K562 treated with DMSO at 1 percent for 12 hours (cell line): ENCODE results near the gene FLRT1. TPM values are rescaled to one million over a fixed set of nuclear protein-coding genes. Genes with fewer than 3 reads are reported as not detected.

Experiments
- total RNA-seq: library from RNA; unstranded; fragments of 300-600 nt; gene quantifications from 2 replicates; pipeline ENCODE4 v1.2.3, GENCODE V29; 2022; ENCODE audit not compliant: insufficient read depth

The FLRT1 gene
- total RNA-seq: 0.68 TPM in 1 of 2 replicates, not detected in the other

GRCh38 chr11:64035576-64035975 is at the start of gene FLRT1:
TSS of gene FLRT1 (plus strand) at chr11:64035931. CDS start at chr11:64116268, 80,337 bp downstream.

GRCh38 chr11:63986156-63986931 is 49.4 kb upstream of the FLRT1 start, which contains the start of gene OTUB1:
TSS of gene OTUB1 (plus strand) at chr11:63986438. CDS start at chr11:63986457, 19 bp downstream.

Other genes with a start within 250 kb of the FLRT1 start
- gene SPINDOC, start 222.5 kb upstream of the FLRT1 start, total RNA-seq: 43.0 and 45.8 TPM in 2 replicates
- gene MARK2, start 196.8 kb upstream of the FLRT1 start, total RNA-seq: 19.8 and 46.4 TPM in 2 replicates
- 4.0 and 4.8 TPM in 2 replicates for gene RCOR2, start 118.8 kb upstream of the FLRT1 start, total RNA-seq
- gene NAA40, start 96.9 kb upstream of the FLRT1 start, total RNA-seq: 14.9 and 29.3 TPM in 2 replicates
- 917 and 1,301 TPM in 2 replicates for gene COX8A, start 61.3 kb upstream of the FLRT1 start, total RNA-seq
- gene OTUB1, start 49.5 kb upstream of the FLRT1 start, total RNA-seq: 78.6 and 88.4 TPM in 2 replicates
- 69.0 and 104 TPM in 2 replicates for gene MACROD1, start 130.2 kb downstream of the FLRT1 start, total RNA-seq
- gene STIP1, start 150.2 kb downstream of the FLRT1 start, total RNA-seq: 202 and 282 TPM in 2 replicates
- gene FERMT3, start 170.8 kb downstream of the FLRT1 start, total RNA-seq: 98.9 and 99.4 TPM in 2 replicates
- gene TRPT1, start 190.3 kb downstream of the FLRT1 start, total RNA-seq: 41.7 and 48.9 TPM in 2 replicates
- gene NUDT22, start 190.3 kb downstream of the FLRT1 start, total RNA-seq: 79.4 and 98.5 TPM in 2 replicates
- 71.7 and 73.1 TPM in 2 replicates for gene DNAJC4, start 194.6 kb downstream of the FLRT1 start, total RNA-seq
- gene VEGFB, start 198.7 kb downstream of the FLRT1 start, total RNA-seq: 103 and 104 TPM in 2 replicates
- gene FKBP2, start 205.2 kb downstream of the FLRT1 start, total RNA-seq: 113 and 130 TPM in 2 replicates
- 105 and 156 TPM in 2 replicates for gene PPP1R14B, start 211.0 kb downstream of the FLRT1 start, total RNA-seq
- gene PLCB3, start 215.6 kb downstream of the FLRT1 start, total RNA-seq: 14.8 and 31.1 TPM in 2 replicates
- 83.9 and 138 TPM in 2 replicates for gene BAD, start 248.7 kb downstream of the FLRT1 start, total RNA-seq
- 49.0 and 56.6 TPM in 2 replicates for gene GPR137, start 249.9 kb downstream of the FLRT1 start, total RNA-seq